A549 (cell line): ENCODE data around the gene FMR1NB. TPM values are rescaled to one million over a fixed set of nuclear protein-coding genes. Genes with fewer than 3 reads are reported as not detected.

Experiments used
- ATAC-seq, 2 experiments: fragments of 200-7000 bp in 1 of 2; fragments of >200 bp in 1 of 2; cut with Nextera tagmentation in 1 of 2; cut with Tn5 transposase in 1 of 2; 3 replicates each; pipeline versions ENCODE4 v1.8.0 to v1.9.1; 2018 to 2020; ENCODE audit warnings: mild to moderate bottlenecking in 1 of 2, moderate library complexity in 1 of 2
- CTCF ChIA-PET: fragments of 300-600 bp; sonication (Branson Sonifier 250); formaldehyde crosslinking; extraction: SDS; loops from one replicate; lab custom pipeline; 2021; ENCODE audit warnings: antibody characterized with exemption, inconsistent platforms; lab: Yijun Ruan, JAX
- POLR2A ChIA-PET: fragments of 350-600 bp; formaldehyde crosslinking; extraction: SDS; loops from one replicate; lab custom pipeline; 2021; ENCODE audit warnings: antibody characterized with exemption, inconsistent platforms; lab: Yijun Ruan, JAX
- DNase-seq, 2 experiments: peaks; one replicate each; pipeline versions ENCODE4 v3.0.0 to v3.0.0-alpha.2; 2011 to 2016; ENCODE audit warnings: low read depth in 1 of 2, low spot score in 1 of 2
- FAIRE-seq: peaks from 2 replicates; lab custom pipeline; 2011; peaks lifted over from hg19 to GRCh38; lab: Jason Lieb, UNC
- H3K27ac ChIP-seq, 2 experiments: fragments of >200 bp; sonication (Bioruptor Twin); formaldehyde crosslinking; 3 replicates each; pipeline ENCODE4 v1.5.1; 2016 to 2017
- H3K4me1 ChIP-seq: fragments of >200 bp; sonication (Bioruptor Twin); formaldehyde crosslinking; 3 replicates; pipeline ENCODE4 v1.6.1; 2016
- H3K4me2 ChIP-seq: fragments of >200 bp; sonication (Bioruptor Twin); formaldehyde crosslinking; 3 replicates; pipeline ENCODE4 v1.6.1; 2016
- H3K4me3 ChIP-seq: fragments of >200 bp; sonication (Bioruptor Twin); formaldehyde crosslinking; 3 replicates; pipeline ENCODE4 v1.5.1; 2016
- H3K9me3 ChIP-seq: fragments of >200 bp; sonication (Bioruptor Twin); formaldehyde crosslinking; 3 replicates; pipeline ENCODE4 v1.6.1; 2016
- CEBPB ChIP-seq, 2 experiments: fragments of >200 bp in 1 of 2; sonication (Bioruptor Twin) in 1 of 2; formaldehyde crosslinking in 1 of 2; IDR thresholded peaks; 2 replicates each; pipeline ENCODE4 v1.6.1; 2012 to 2016
- EHF ChIP-seq: fragments of 250-450 bp; sonication (Bioruptor Pico); IDR thresholded peaks from 2 replicates; pipeline ENCODE4 v1.5.0; 2020; ENCODE audit warnings: mild to moderate bottlenecking
- EHMT2 ChIP-seq: fragments of 200-600 bp; sonication (generic); IDR thresholded peaks from 2 replicates; pipeline ENCODE4 v1.6.1; 2016; ENCODE audit warnings: antibody characterized with exemption, low read depth, mild to moderate bottlenecking, moderate library complexity
- ESRRA ChIP-seq: fragments of 150-350 bp; IDR thresholded peaks from 2 replicates; pipeline ENCODE4 v1.6.1; 2014; ENCODE audit warnings: mild to moderate bottlenecking, low read length, borderline replicate concordance
- FOSB ChIP-seq: fragments of 250-450 bp; sonication (Bioruptor Pico); IDR thresholded peaks from 2 replicates; pipeline ENCODE4 v1.5.0; 2020; ENCODE audit warnings: mild to moderate bottlenecking, moderate library complexity
- FOSL2 ChIP-seq, 2 experiments: fragments of 450-650 bp in 1 of 2; fragments of >200 bp in 1 of 2; sonication (Bioruptor Twin) in 1 of 2; formaldehyde crosslinking; IDR thresholded peaks; 2 replicates each; pipeline versions ENCODE4 v1.5.0 to v1.6.1; 2016 to 2020; ENCODE audit warnings: mild to moderate bottlenecking in 1 of 2, moderate library complexity in 1 of 2
- GATA3 ChIP-seq: IDR thresholded peaks from 2 replicates; pipeline ENCODE4 v1.6.1; 2012; ENCODE audit warnings: borderline replicate concordance
- HDAC2 ChIP-seq: fragments of 200-600 bp; sonication (generic); IDR thresholded peaks from 2 replicates; pipeline ENCODE4 v1.6.1; 2016
- HEYL ChIP-seq: fragments of 250-450 bp; sonication (Bioruptor Pico); IDR thresholded peaks from 2 replicates; pipeline ENCODE4 v1.8.0; 2021; ENCODE audit warnings: mild to moderate bottlenecking, moderate library complexity
- HOXB13 ChIP-seq: fragments of 250-450 bp; sonication (Bioruptor Pico); IDR thresholded peaks from 2 replicates; pipeline ENCODE4 v1.5.0; 2020; ENCODE audit warnings: low read depth, mild to moderate bottlenecking, moderate library complexity
- HOXB5 ChIP-seq: fragments of 250-450 bp; sonication (Bioruptor Pico); IDR thresholded peaks from 2 replicates; pipeline ENCODE4 v1.5.0; 2020; ENCODE audit warnings: mild to moderate bottlenecking, moderate library complexity
- JUN ChIP-seq, 2 experiments: fragments of >200 bp; sonication (Bioruptor Twin); formaldehyde crosslinking; IDR thresholded peaks; 2 replicates in 1 of 2; 3 replicates in 1 of 2; pipeline ENCODE4 v1.6.1; 2016 to 2017
- JUNB ChIP-seq: fragments of >200 bp; sonication (Bioruptor Twin); formaldehyde crosslinking; IDR thresholded peaks from 2 replicates; pipeline ENCODE4 v1.6.1; 2016
- MYC ChIP-seq: IDR thresholded peaks from 2 replicates; pipeline ENCODE4 v1.6.1; 2012; ENCODE audit warnings: mild to moderate bottlenecking, inconsistent platforms, low read length, improper control_type of control experiment, borderline replicate concordance
- POLR2A ChIP-seq: IDR thresholded peaks from 2 replicates; pipeline ENCODE4 v1.6.1; 2012; ENCODE audit warnings: mild to moderate bottlenecking, low read length
- RARB ChIP-seq: fragments of 250-450 bp; sonication (Bioruptor Pico); IDR thresholded peaks from 2 replicates; pipeline ENCODE4 v1.8.0; 2021; ENCODE audit warnings: mild to moderate bottlenecking, moderate library complexity
- RFX5 ChIP-seq: fragments of 450-650 bp; IDR thresholded peaks from 2 replicates; pipeline ENCODE4 v1.7.1; 2014; ENCODE audit warnings: antibody characterized with exemption, mild to moderate bottlenecking, moderate library complexity
- RNF2 ChIP-seq: fragments of 200-600 bp; sonication (generic); IDR thresholded peaks from 2 replicates; pipeline ENCODE4 v1.6.1; 2016; ENCODE audit warnings: low read depth, mild to moderate bottlenecking, antibody characterized with exemption, moderate library complexity, borderline replicate concordance
- TFCP2L1 ChIP-seq: fragments of 250-450 bp; sonication (Bioruptor Pico); IDR thresholded peaks from 2 replicates; pipeline ENCODE4 v1.5.0; 2021; ENCODE audit warnings: mild to moderate bottlenecking
- TP53 ChIP-seq: fragments of 250-450 bp; sonication (Bioruptor Pico); IDR thresholded peaks from 2 replicates; pipeline ENCODE4 v1.5.0; 2021; ENCODE audit warnings: mild to moderate bottlenecking, moderate library complexity
- ZNF302 ChIP-seq: fragments of 250-450 bp; sonication (Bioruptor Pico); IDR thresholded peaks from 2 replicates; pipeline ENCODE4 v1.9.0; 2021; ENCODE audit warnings: inconsistent platforms, mild to moderate bottlenecking, moderate library complexity
- ZSCAN20 ChIP-seq: fragments of 250-450 bp; sonication (Bioruptor Pico); IDR thresholded peaks from 2 replicates; pipeline ENCODE4 v1.8.0; 2022; ENCODE audit warnings: mild to moderate bottlenecking, moderate library complexity
- WGBS: methylation state at CpG from one replicate; pipeline ENCODE4 v1.1.6; 2017; ENCODE audit errors: missing lambda C conversion rate; 5-methylcytosine and 5-hydroxymethylcytosine counted together
- polyA plus RNA-seq, 4 experiments: library from polyadenylated mRNA; depleted of rRNA in 3 of 4; stranded (reverse); fragments of >200 nt; fragmentation: RNase III in 1 of 4; extraction: RNeasy Plus Mini Kit Qiagen cat#74134 plus additional on column Dnase treatment in 1 of 4; gene quantifications; 2 replicates in 3 of 4; 3 replicates in 1 of 4; pipeline ENCODE4 v1.2.3, GENCODE V29; 2011 to 2017
- TF ChIP-seq, protein P1 (sequence below): fragments of >200 bp; sonication (Bioruptor Twin); formaldehyde crosslinking; IDR thresholded peaks from 2 replicates; pipeline ENCODE4 v1.6.1; 2016
- TF ChIP-seq, protein P2 (sequence below): fragments of 250-450 bp; sonication (Bioruptor Pico); IDR thresholded peaks from 2 replicates; pipeline ENCODE4 v1.5.0; 2021; ENCODE audit warnings: mild to moderate bottlenecking, moderate library complexity, borderline replicate concordance
- TF ChIP-seq, protein P3 (sequence below): IDR thresholded peaks from 2 replicates; pipeline ENCODE4 v1.6.1; 2012
- TF ChIP-seq, protein P4 (sequence below): fragments of 250-450 bp; sonication (Bioruptor Pico); IDR thresholded peaks from 2 replicates; pipeline ENCODE4 v1.5.0; 2020; ENCODE audit warnings: low read depth, mild to moderate bottlenecking, moderate library complexity
- TF ChIP-seq, protein P5 (sequence below): IDR thresholded peaks from 2 replicates; pipeline ENCODE4 v1.6.1; 2012; ENCODE audit warnings: low read depth, borderline replicate concordance
- TF ChIP-seq, protein P6 (sequence below): fragments of 150-350 bp; IDR thresholded peaks from 2 replicates; pipeline ENCODE4 v1.6.1; 2014; ENCODE audit warnings: low read depth, mild to moderate bottlenecking, low read length

Gene FMR1NB
- polyA plus RNA-seq, 2 of the 4 experiments (the other 2 are of a cell fraction) = not detected

DNA sequence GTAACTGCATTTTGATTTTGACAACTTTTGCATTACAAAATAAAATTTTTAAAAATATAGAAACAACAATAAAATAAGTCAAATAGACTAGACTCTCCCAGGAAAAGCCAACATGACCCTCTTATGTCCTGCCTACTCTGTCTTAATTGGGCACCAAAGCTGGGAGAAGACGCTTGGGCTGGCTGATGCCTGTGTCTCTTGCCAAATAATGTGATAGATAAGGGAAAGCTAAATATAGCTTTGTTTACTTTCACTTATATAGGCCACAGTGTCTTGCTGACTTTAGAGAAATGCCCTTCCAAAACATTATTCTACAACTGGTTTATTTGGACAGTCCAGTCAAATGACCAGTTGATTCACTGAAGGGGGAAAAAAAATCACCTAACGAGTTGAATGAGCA is 54.2 kb downstream of the FMR1NB start:
- ChIA-PET POLR2A (no interaction called here), CTCF (no interaction called here)
- no peak for FAIRE-seq
- no peak overlapping the region for H3K4me2 ChIP-seq
- 0% methylated on average over 2 of the region's 2 CpGs for WGBS
- no peaks in the 10 kb centered on the region for H3K4me1 ChIP-seq
- H3K9me3 ChIP-seq = no peaks in the 10 kb centered on the region
- no peak overlapping the region for H3K27ac ChIP-seq
- no peak for DNase-seq
- TF ChIP-seq CEBPB (IDR thresholded peaks at IDR 0.05) (no peak), TP53 (CRISPR knock-in tag) (no peak), FOSL2 (IDR thresholded peaks at IDR 0.05) (no peak), FOSL2 (CRISPR knock-in tag; IDR thresholded peaks at IDR 0.05) (no peak), JUNB (no peak), TFCP2L1 (CRISPR knock-in tag) (no peak), POLR2A (no peak)
- TF ChIP-seq, protein P1, sequence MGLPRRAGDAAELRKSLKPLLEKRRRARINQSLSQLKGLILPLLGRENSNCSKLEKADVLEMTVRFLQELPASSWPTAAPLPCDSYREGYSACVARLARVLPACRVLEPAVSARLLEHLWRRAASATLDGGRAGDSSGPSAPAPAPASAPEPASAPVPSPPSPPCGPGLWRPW = no peak
- no peak overlapping the region for H3K4me3 ChIP-seq
- no peak for ATAC-seq

DNA sequence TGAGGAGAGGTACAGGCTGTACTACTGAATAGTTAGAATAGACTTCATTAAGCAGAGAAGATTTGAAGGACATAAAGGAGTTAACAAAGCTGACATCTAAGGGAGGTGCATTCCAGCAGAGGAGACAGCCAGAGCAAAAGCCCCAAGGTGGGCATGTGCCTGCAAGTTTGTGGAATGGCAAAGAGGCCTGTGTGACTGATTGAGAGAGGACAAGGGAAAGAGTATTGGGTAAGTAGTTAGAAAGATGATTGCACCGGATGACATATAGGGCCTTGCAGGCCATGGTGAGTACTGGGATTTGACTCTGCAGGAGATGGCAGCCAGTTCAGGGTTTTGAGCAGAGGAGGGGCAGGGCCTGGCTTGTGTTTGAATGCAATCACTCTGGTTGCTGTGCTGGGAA is 55.9 kb downstream of the FMR1NB start:
- no peak overlapping the region for H3K4me2 ChIP-seq
- POLR2A ChIA-PET = no interaction called here
- CTCF ChIA-PET = no interaction called here
- no peak for TF ChIP-seq RNF2
- no peak for TF ChIP-seq ESRRA
- TF ChIP-seq, protein P2, sequence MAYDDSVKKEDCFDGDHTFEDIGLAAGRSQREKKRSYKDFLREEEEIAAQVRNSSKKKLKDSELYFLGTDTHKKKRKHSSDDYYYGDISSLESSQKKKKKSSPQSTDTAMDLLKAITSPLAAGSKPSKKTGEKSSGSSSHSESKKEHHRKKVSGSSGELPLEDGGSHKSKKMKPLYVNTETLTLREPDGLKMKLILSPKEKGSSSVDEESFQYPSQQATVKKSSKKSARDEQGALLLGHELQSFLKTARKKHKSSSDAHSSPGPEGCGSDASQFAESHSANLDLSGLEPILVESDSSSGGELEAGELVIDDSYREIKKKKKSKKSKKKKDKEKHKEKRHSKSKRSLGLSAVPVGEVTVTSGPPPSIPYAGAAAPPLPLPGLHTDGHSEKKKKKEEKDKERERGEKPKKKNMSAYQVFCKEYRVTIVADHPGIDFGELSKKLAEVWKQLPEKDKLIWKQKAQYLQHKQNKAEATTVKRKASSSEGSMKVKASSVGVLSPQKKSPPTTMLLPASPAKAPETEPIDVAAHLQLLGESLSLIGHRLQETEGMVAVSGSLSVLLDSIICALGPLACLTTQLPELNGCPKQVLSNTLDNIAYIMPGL (CRISPR knock-in tag) = no peak
- TF ChIP-seq HOXB5 (CRISPR knock-in tag) = no peak
- no peak for TF ChIP-seq JUNB
- TF ChIP-seq, protein P3, sequence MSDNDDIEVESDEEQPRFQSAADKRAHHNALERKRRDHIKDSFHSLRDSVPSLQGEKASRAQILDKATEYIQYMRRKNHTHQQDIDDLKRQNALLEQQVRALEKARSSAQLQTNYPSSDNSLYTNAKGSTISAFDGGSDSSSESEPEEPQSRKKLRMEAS = no peak
- no peak for TF ChIP-seq EHF (CRISPR knock-in tag)
- TF ChIP-seq MYC = no peak
- no peak for TF ChIP-seq FOSB (CRISPR knock-in tag)
- no peak for TF ChIP-seq EHMT2
- TF ChIP-seq JUN (IDR thresholded peaks at IDR 0.05) = no peak
- no peak for TF ChIP-seq HOXB13 (CRISPR knock-in tag)
- TF ChIP-seq GATA3 = no peak
- TF ChIP-seq, protein P1 = no peak
- TF ChIP-seq CEBPB (IDR thresholded peaks at IDR 0.05) = no peak
- no peak for TF ChIP-seq RARB (CRISPR knock-in tag)
- TF ChIP-seq, protein P4, sequence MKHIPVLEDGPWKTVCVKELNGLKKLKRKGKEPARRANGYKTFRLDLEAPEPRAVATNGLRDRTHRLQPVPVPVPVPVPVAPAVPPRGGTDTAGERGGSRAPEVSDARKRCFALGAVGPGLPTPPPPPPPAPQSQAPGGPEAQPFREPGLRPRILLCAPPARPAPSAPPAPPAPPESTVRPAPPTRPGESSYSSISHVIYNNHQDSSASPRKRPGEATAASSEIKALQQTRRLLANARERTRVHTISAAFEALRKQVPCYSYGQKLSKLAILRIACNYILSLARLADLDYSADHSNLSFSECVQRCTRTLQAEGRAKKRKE (CRISPR knock-in tag) = no peak
- FAIRE-seq = no peak
- H3K9me3 ChIP-seq = no peaks in the 10 kb centered on the region
- no peaks in the 10 kb centered on the region for H3K4me1 ChIP-seq
- WGBS = 17% methylated on average over 1 of the region's 1 CpG
- no peak for DNase-seq
- no peak for ATAC-seq
- no peak overlapping the region for H3K4me3 ChIP-seq
- no peak overlapping the region for H3K27ac ChIP-seq

DNA sequence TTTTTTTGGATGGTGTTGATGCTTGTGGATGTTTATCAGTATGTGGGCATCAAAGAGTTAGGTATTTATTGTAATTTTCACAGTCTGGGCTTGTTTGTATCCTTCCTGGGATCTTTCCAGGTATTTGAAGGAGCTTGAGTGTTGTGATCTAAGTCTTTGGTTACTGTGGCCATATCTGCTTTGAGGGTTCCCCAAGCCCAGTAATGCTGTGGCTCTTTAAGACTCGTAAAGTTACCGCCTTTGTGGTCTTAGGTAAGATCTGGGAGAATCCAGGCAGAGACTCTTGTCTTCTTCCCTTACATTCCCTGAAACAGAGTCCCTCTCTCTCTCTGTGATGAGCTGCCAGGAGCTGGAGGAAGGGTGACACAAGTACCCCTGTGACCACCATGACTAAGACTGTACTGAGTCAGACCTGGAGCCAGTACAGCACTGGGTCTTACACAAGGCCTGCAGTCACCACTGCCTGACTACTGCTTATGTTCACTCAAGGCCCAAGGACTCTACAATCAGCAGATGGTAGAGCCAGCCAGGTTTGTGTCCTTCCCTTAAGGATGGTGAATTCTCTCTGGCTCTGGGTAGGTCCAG is 62.2 kb downstream of the FMR1NB start:
- POLR2A ChIA-PET = no interaction called here
- no peak overlapping the region for H3K4me2 ChIP-seq
- TF ChIP-seq ZSCAN20 (no peak), RFX5 (no peak), HEYL (CRISPR knock-in tag) (no peak), ZNF302 (no peak), CEBPB (IDR thresholded peaks at IDR 0.05) (no peak), HDAC2 (no peak), POLR2A (no peak), RARB (CRISPR knock-in tag) (no peak)
- TF ChIP-seq, protein P3 = no peak
- TF ChIP-seq, protein P5, sequence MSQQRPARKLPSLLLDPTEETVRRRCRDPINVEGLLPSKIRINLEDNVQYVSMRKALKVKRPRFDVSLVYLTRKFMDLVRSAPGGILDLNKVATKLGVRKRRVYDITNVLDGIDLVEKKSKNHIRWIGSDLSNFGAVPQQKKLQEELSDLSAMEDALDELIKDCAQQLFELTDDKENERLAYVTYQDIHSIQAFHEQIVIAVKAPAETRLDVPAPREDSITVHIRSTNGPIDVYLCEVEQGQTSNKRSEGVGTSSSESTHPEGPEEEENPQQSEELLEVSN = no peak
- TF ChIP-seq, protein P6, sequence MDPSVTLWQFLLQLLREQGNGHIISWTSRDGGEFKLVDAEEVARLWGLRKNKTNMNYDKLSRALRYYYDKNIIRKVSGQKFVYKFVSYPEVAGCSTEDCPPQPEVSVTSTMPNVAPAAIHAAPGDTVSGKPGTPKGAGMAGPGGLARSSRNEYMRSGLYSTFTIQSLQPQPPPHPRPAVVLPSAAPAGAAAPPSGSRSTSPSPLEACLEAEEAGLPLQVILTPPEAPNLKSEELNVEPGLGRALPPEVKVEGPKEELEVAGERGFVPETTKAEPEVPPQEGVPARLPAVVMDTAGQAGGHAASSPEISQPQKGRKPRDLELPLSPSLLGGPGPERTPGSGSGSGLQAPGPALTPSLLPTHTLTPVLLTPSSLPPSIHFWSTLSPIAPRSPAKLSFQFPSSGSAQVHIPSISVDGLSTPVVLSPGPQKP = no peak
- TF ChIP-seq, all 56 proteins: peak for 0
- CTCF ChIA-PET = no interaction called here
- Histone ChIP-seq H3K4me1 (no peaks in the 10 kb centered on the region), H3K27ac (no peak overlapping the region), H3K9me3 (no peaks in the 10 kb centered on the region), H3K4me3 (no peak overlapping the region)
- no peak for FAIRE-seq
- ATAC-seq = no peak
- no peak for DNase-seq
- WGBS = 35% methylated on average over 2 of the region's 2 CpGs
